Calu3 (cell line): ENCODE data around the gene BCLAF3. TPM values are rescaled to one million over a fixed set of nuclear protein-coding genes. Genes with fewer than 3 reads are reported as not detected.
A peak's percentile ranks its signal among the peaks of the same experiment; 100 is the strongest.

Experiments
- Bru-seq: library from RNA; stranded (reverse); fragments of 400-500 nt; gene quantifications from one replicate; lab custom pipeline; 2021; lab: Mats Ljungman, UMichigan
- BruChase-seq, 2 experiments: library from RNA; stranded (reverse); fragments of 400-500 nt; gene quantifications; one replicate each; lab custom pipeline; 2021; lab: Mats Ljungman, UMichigan
- BruUV-seq: library from RNA; stranded (reverse); fragments of 400-500 nt; replicated peaks from 2 replicates; lab custom pipeline; 2021; lab: Mats Ljungman, UMichigan
- CTCF ChIA-PET: fragments of 300-600 bp; sonication (Branson Sonifier 250); formaldehyde crosslinking; loops from one replicate; lab custom pipeline; 2022; ENCODE audit warnings: antibody characterized with exemption; lab: Charles Lee
- DNase-seq: peaks from one replicate; pipeline ENCODE4 v3.0.0; 2022
- H3K27ac Mint-ChIP-seq: one replicate; pipeline ENCODE4 v1.8.0; 2022; ENCODE audit warnings: mixed read lengths; ENCODE audit not compliant: unreplicated experiment
- H3K27me3 Mint-ChIP-seq: one replicate; pipeline ENCODE4 v1.8.0; 2022; ENCODE audit warnings: mixed read lengths; ENCODE audit not compliant: unreplicated experiment
- H3K36me3 Mint-ChIP-seq: one replicate; pipeline ENCODE4 v1.8.0; 2022; ENCODE audit warnings: mild to moderate bottlenecking, moderate library complexity, mixed read lengths; ENCODE audit not compliant: insufficient read depth, unreplicated experiment
- H3K4me1 Mint-ChIP-seq: one replicate; pipeline ENCODE4 v1.8.0; 2022; ENCODE audit warnings: mild to moderate bottlenecking, low read depth, mixed read lengths; ENCODE audit not compliant: unreplicated experiment
- H3K4me3 Mint-ChIP-seq: one replicate; pipeline ENCODE4 v1.8.0; 2022; ENCODE audit warnings: mild to moderate bottlenecking, low read depth, moderate library complexity, mixed read lengths; ENCODE audit not compliant: unreplicated experiment
- H3K9me3 Mint-ChIP-seq: one replicate; pipeline ENCODE4 v1.8.0; 2022; ENCODE audit warnings: low read depth, mixed read lengths; ENCODE audit not compliant: unreplicated experiment
- CTCF ChIP-seq: fragments of 200-600 bp; IDR thresholded peaks from one replicate; pipeline ENCODE4 v1.8.0; 2022; ENCODE audit warnings: antibody characterized with exemption; ENCODE audit not compliant: unreplicated experiment
- intact Hi-C: fragments of 100-400 bp; cut with micrococcal nuclease; formaldehyde crosslinking; loops from one replicate; pipeline ENCODE4 v1.10.0; 2022; ENCODE audit not compliant: unreplicated experiment
- long read RNA-seq: library from polyadenylated mRNA; stranded (forward); transcript quantifications from one replicate; pipeline ENCODE4 v2.0.0, GENCODE V29; 2022
- total RNA-seq: library from RNA; stranded (reverse); gene quantifications from 2 replicates; pipeline ENCODE4 v1.2.3, GENCODE V29; 2022

BCLAF3 gene
- total RNA-seq = 11.1 and 12.7 TPM in 2 replicates
- Bru-seq, nascent RNA = percentile 72 among the genes with signal in this experiment
- BruChase-seq, experiment 1, labeled RNA remaining after a 6-hour chase = percentile 71 among the genes with signal in this experiment
- percentile 71 among the genes with signal in this experiment for BruChase-seq, experiment 2, labeled RNA remaining after a 2-hour chase
- long read RNA-seq, partial matches to known transcripts = 0 of 5 reads
- long read RNA-seq, other reads (novel, unspliced or antisense) = 5 of 5 reads

- Mint-ChIP-seq H3K4me3 (peak within 1 kb of the TSS; percentile 71), H3K4me1 (peaks cover 9% of the 10 kb centered on the region), H3K27me3 (peaks cover 10% of the 10 kb centered on the region), H3K36me3 (peaks cover 13% of the 10 kb centered on the region), H3K9me3 (no peaks in the 10 kb centered on the region), H3K27ac (peak within 1 kb of the TSS; percentile 36)
- TF ChIP-seq CTCF = peak; percentile 86
- CTCF ChIA-PET = interaction anchor here (1.3 kb wide), 1 partner anchor 77 kb away, joined by 6 read pairs; no protein-coding TSS in a partner anchor
- intact Hi-C loops = loop anchor here (2.0 kb wide), 2 partner anchors 76 to 84 kb away; no protein-coding TSS in a partner anchor
- DNase-seq = peak; percentile 95
- BruUV-seq = no TSS peak
Observed at GRCh38 chrX:19990556-19991349, at the start of gene BCLAF3. Gene BCLAF3 (minus strand): TSS chrX:19991061. CDS start chrX:19970264, 20,797 bp downstream.

- BruUV-seq = no TSS peak
- no peak for TF ChIP-seq CTCF
- Mint-ChIP-seq H3K36me3 (no peaks in the 10 kb centered on the region), H3K4me1 (no peaks in the 10 kb centered on the region), H3K27ac (no peak overlapping the region), H3K9me3 (no peaks in the 10 kb centered on the region), H3K4me3 (no peak overlapping the region), H3K27me3 (no peaks in the 10 kb centered on the region)
- intact Hi-C loops = no loop called here
- CTCF ChIA-PET = no interaction called here
- DNase-seq = no peak
Observed at GRCh38 chrX:20038966-20039365, 48.1 kb upstream of the BCLAF3 start.

GRCh38 chrX:20037186-20037585 lies 46.3 kb upstream of the BCLAF3 start:
- H3K4me3 Mint-ChIP-seq = no peak overlapping the region
- CTCF ChIA-PET = no interaction called here
- H3K9me3 Mint-ChIP-seq = no peaks in the 10 kb centered on the region
- intact Hi-C loops = no loop called here
- no peaks in the 10 kb centered on the region for H3K36me3 Mint-ChIP-seq
- H3K4me1 Mint-ChIP-seq = peaks cover under 1% of the 10 kb centered on the region
- TF ChIP-seq CTCF = no peak
- no peaks in the 10 kb centered on the region for H3K27me3 Mint-ChIP-seq
- no TSS peak for BruUV-seq
- no peak overlapping the region for H3K27ac Mint-ChIP-seq
- no peak for DNase-seq

- intact Hi-C loops = no loop called here
- no TSS peak for BruUV-seq
- Mint-ChIP-seq H3K9me3 (no peaks in the 10 kb centered on the region), H3K4me1 (peaks cover 16% of the 10 kb centered on the region), H3K4me3 (no peak overlapping the region), H3K36me3 (peaks cover 5% of the 10 kb centered on the region), H3K27me3 (no peaks in the 10 kb centered on the region), H3K27ac (no peak overlapping the region)
- no peak for TF ChIP-seq CTCF
- DNase-seq = no peak
- CTCF ChIA-PET = no interaction called here
Observed at GRCh38 chrX:20032201-20032600, 41.3 kb upstream of the BCLAF3 start.
